T-helper 1 cell (primary cell): ENCODE data around the gene COL16A1.
A peak's percentile ranks its signal among the peaks of the same experiment; 100 is the strongest.

Experiments used
- DNase-seq, 5 donors: peaks; one replicate each; pipeline ENCODE4 v3.0.0-alpha.2; 2012 to 2020

The COL16A1 gene

DNA sequence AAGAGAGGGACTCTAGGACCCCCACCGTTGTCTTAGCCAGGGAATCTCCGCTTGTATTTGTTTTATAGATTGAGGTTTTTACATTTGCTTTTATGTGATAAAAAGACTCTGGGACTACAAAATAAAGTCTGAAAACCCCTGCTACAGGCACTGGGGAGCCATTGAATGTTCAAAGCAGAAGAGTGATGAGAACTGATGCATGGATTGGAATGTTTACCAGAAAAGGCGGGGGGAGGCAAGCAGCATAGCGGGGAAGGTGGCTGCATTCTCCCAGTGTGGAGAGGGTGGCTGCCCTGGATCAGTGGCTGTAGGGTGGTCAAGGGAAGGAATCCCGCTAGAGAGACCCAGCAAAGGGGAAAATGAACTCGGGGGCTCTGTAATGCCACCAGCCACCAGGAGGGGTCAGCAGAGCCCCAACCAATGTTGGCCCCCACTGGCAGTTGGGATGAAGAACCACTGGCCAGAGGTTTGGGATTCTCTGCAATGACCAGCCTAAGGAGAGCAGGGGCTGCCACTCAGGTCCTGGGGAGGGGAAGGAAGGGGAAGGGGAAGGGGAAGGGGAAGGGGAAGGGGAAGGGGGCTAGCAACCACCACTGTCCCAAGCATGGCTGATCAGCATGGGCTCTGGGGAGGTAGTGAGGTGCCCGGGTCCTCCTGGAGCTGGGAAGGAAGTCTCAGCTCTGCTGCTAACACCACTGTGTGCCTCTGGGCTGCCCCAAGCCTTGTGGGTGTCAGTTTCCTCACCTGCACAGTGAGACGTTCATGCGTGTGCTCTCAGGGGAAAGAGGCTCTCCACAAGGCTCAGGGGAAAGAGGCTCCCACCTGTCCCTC, 40.0 kb downstream of the COL16A1 start:
- DNase-seq, result peak in 4 of 5 donors; percentile 14 to 52 (median 34)

DNA sequence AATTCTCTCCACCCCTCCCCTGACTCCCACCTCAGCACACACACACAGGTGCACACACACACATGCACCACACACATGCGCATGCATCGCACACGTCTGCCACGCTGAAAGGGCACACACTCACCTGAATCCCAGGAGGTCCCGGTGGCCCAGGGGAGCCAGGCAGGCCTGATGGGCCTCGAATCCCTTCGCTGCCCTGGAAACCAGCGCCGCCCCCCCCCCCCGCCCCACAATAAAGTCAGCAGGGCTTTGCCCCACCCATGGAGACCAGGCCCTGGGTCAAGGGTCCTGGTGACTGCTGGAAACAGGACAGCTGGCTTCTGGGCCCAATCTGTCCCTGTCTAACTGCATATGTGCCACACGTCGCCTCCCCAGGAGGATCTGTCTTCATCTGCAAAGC, 41.4 kb downstream of the COL16A1 start:
- no peak for DNase-seq

DNA sequence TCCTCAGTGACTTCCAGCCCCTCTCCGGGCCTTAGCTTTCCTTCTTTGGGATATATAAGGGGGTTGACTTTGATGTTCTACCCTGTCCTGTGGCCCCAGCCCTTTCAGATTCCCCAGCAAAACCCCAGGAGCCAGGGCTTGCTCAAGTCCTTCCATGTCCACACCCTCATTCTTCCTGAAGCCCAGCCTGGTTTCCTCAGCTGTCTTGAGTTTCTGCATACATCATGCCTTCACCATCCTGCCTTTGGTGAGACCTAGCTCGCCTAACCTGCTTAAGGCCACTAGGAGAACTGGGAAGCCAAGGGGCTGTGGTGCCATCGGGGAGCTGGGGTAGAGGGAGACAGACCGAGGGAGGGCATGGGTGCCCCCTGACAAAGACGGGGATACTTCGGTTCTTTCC, 42.0 kb downstream of the COL16A1 start:
- DNase-seq, result no peak

DNA sequence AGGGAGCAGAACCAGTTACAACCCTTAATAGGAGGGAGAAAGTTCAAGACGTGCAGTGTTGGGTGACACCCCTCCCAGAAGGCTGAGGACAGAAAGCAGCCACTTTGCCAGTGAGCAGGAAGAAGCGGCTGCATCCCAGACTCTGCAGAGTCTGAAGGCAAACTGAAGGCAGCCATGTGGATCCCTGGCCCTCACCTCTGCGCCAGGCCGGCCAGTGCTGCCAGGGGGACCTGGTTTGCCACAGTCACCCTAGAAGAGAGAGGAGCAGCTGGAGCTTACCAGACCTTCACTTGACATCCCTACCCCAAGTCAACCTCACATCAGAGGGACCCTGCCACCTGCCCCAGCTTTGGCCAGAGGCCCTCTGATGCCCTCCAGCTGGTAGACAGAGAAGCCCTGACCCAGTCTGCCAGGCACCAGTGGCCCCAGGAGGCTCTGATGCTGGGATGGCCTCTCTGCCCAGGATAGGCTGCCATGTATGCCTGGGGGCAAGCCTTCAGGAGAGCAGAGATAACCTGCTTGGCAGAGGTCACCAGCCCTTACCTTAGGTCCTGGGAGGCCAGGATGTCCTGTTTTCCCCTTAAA, 42.9 kb downstream of the COL16A1 start:
- no peak for DNase-seq

DNA sequence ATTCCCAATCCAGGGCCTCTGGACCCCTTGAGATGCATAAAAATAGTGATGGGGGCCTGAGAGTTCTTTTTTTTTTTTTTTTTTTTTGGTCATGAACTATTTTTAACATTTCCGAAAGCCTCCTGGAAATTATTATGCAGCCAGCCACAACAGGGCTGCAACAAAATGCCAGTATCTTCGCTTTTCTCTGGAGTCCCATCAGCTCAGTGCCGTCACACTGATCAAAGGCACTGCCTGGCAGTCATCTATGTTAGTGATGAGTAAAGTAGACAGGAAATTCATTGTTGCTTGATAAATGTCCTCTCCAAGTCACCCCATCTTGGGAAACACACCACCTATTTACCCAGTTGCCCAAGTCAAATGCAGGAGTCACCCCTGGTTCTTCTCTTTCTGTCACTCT, 43.9 kb downstream of the COL16A1 start:
- DNase-seq, result no peak

DNA sequence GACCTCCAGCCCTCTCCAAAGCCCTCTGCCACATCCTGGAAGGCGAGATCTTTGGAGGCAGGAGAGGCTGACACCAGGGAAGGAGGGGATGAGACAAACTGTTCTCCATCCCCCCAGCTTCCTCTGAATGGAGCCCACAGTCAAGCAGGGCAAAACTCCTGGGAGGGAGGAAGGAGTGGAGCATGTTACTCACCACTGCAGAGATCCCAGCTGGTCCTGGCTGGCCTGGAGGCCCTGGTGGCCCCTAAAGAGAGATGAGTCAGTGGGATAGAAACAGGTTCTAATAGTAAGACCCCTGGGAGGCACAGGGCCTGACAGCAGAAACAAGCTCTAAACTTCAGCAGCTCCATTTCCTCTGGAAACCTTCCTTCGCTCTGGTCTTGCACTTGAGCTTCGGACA, 45.1 kb downstream of the COL16A1 start:
- DNase-seq, result no peak

DNA sequence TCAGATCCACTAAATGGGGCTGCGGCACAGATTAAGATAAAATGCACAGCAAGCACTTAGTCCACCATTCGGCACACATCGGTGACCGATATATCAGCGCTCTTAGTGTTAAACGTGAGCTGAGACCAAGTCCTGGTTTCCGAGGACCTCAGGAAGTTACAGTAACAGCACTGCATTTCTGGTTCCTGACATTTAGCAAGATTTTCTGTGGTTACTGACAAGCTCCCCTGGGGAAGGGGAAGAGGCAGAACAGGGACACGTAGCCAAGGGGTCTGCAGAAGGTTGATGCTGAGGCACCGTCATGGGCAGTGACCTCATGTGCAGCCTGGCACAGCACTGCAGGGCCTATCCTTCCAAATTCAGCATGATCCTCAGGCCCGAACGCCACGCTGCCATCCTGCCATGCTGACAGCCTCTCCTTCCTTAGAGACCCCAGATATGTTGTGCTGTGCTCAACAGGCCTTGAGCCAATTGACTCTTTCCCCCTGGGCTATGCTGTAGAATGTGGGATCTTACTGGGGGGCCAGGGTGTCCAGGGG, 45.8 kb downstream of the COL16A1 start:
- DNase-seq, result no peak

DNA sequence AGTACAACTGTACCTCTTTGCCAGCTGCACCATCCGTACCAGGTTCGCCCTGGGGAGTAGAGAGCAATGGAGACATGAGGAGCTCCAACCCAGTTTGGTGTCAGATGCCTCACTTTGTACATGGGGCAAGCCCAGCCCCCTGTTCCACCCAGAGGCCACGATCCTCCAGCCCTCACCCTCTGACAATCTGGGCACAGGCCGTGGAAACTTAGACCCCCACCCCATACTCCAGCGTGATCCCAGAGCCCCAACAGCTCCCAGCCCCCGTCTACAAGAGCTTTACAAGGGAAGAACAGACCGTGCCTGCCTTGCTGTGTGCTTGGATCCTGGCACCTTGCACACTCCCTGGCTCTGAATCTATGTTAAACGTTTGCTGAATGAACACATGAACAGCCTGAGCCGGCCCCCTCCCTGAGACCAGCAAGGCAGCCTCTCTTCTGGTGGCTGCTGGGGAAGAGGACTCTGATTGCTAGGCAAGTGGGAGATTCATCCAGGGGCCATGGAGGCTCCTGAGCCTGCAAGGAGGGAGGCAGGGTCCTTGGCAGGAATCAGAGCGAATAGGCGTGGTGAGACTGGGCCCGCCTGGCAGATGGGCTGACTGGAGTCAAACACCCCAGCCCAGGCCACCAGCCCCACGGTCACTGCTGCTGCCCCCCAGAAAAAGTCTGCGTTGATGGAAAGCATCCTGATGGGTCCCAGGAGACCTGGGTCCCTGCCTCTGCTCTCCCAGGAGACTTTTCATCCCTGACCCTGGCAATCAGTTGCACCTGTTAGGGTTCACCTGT, 46.6 kb downstream of the COL16A1 start:
- no peak for DNase-seq

DNA sequence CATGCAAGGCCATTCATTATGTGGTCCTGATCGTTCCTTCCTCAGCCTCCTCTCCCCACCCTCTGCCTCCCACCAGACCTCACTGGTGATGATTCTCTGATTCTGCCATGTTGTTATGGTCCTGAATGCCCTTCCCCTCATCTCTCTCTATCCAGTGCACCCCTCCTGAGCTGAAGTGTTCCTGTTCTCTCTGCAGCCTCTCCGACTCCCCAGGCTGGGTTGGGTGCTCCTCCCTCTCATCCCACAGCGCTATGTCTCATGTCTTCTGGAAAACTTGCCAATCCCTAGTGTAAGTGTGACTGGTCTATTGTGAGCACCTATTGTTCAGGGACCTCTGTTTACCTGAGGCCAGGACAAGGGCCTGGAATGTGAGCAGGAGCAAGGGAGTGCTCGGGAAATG, 48.1 kb downstream of the COL16A1 start:
- DNase-seq, result no peak

DNA sequence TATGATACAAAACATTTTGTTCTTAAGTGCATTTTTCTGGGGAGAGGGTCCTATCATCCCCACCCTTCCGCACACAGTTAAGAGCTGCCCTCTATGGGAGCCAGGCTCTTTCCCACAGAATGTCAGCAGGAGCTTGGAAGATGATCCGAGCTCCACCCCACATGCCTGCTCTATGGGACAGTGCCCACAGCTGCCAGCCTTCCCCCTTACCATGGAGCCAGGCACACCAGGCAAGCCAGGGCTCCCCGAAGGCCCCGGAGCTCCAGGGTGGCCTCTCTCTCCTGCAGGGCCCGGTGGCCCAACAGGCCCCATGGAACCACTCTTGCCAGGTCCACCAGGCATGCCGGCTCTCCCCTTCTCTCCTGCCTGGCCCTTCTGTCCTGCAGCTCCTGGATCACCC, 48.7 kb downstream of the COL16A1 start:
- DNase-seq, result no peak

DNA sequence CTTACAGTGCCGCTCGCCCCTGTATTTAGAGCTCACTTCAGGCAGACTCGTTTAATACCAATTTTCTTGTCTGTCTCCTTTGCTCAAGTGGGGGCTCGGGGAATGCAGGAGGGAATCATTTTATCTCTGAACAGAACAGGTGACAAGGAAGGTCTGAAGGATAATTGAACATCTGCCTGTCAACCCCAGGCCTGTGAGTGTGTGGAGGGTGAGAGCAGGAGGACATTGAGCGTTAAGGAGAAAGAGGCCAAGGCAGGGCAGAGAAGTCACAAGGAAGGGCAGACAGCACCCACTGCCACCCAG, 49.4 kb downstream of the COL16A1 start:
- DNase-seq, result no peak

DNA sequence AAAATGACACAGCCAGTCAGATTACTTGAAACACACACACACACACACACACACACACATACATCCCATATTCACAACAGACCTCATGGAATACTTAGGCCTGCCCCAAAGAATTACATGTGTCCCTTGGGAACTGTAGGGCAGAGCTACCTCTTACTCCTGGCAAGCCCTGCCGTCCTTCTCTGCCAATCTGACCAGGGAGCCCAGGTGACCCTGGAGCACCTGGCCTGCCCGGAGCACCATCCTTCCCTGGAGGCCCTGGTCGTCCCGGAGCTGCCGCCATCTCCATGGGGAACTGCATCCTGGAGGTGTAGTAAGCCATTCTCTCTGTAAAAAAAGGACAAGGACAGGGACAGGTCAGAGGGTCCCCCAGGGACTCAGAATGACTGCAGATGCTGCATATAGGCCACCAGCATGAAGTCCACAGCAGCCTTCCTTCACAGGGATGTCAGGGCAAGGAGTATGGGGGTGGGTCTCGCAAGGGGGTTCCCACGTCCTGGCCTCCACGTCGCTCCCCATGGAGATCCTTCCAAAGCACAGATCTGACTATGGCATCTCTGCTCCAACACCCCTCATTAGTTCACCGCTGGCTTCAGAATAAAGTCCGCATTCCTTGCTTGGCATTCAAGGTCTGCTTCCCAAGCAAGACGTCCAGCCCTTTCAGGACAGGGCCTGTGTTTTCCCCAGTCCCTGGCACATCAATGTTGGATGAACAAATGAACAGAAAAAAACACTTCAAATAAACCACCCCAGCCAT, 49.9 kb downstream of the COL16A1 start:
- no peak for DNase-seq

DNA sequence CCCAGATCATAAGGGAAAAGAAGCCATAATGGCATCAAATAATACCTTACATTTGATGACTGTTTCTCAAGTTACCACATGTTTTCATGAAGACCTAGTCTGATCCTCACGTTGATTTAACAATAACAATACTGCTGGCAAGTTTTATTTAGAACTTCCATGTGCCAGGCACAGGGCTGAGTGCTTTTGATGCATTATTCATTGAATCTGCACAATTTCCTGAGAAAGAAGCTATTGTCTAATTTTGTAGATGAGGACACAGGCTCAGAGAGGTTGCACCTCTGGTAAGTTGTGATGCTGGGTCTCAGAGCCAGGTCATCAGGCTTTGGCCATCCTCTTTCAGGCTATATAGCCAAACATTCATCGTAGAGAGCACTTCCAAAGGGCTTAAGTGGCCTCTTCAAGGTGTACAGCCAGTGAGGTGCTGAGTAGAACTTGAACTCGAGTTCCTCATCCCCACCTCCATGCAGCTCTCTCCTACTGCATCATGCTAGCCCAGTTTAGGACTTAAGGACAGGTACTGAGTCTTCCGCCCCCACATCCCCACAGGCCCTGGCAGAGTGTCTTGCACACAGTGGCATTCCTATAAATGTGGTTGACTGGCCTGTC, 50.8 kb downstream of the COL16A1 start:
- DNase-seq, result no peak

DNA sequence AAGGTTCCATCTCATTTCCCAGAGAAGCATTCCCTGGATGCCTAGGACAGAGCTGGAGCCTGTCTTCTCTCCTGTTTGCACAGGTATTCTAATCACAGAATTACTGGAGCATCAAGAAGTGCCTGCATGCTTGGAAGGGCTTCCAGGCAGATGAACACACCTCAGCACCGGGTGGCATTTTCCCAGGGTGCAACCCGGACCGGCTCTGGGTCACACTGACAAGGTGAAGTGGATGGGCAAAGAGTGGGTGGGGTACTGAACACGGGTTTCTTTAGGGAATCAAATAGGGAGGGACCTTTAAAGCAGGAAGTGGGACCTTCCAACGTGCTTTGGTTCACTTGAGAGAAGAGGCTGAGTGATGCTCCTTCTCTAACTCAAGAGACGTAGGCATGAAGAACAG, 52.1 kb downstream of the COL16A1 start:
- no peak for DNase-seq

DNA sequence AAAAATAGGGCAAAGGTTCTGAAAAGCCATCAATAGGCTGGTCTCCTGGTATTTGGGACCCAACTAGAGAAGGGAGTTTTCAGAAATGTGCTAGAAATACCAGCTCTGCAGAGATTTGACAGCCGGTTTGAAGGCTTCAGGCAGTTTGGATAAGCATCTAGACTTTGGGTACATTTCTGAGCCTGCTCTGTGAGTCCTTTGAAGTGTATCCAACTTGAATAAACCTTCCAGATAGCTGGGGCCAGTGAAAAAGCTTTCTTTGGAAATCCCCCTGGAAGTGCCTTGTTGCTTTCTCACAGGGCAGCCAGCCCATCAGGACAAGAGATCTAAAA, 52.8 kb downstream of the COL16A1 start:
- DNase-seq, result no peak

DNA sequence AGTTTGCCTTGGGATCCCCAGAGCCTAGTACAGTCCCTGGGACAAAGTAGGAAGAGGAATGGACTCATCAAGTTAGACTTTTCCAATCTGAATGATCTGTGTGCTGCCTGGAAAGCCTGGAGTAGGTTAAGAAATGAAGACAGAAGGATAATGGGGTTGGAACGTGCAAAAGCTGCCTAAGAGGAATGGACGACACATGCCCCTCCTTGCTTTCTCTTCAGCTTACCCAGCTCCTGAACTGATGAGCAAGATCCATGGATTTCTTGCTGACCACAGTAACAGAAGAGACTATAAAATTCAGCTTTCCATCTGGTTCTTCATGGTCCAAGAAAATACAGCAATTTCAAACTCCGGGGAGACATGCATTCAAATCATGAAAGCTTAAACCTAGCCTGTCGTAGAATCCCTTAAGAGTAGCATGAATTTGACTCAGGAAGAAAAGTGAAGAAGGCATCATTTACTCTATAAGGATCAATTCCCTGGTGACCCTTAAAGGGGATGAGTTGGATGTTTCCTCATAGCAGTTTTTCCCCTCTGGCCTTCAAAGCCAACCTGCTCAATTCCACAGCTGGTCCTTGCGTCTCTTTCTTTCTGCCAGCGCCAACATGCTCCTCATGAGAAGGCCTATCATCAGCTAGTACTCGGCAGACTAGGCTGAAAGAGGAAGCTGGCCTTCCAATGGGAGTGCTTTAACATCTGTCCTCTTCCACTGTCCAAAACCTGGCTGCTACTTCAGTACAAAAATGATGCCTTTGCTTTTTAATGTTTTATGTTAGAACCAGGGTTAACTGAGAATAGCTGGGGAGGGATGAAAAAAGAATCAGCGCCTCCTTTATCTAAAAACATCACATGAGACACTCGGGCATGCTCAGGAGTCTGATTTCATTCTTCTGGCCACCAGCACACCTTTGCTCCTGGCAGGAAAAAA, 53.4 kb downstream of the COL16A1 start:
- no peak for DNase-seq

DNA sequence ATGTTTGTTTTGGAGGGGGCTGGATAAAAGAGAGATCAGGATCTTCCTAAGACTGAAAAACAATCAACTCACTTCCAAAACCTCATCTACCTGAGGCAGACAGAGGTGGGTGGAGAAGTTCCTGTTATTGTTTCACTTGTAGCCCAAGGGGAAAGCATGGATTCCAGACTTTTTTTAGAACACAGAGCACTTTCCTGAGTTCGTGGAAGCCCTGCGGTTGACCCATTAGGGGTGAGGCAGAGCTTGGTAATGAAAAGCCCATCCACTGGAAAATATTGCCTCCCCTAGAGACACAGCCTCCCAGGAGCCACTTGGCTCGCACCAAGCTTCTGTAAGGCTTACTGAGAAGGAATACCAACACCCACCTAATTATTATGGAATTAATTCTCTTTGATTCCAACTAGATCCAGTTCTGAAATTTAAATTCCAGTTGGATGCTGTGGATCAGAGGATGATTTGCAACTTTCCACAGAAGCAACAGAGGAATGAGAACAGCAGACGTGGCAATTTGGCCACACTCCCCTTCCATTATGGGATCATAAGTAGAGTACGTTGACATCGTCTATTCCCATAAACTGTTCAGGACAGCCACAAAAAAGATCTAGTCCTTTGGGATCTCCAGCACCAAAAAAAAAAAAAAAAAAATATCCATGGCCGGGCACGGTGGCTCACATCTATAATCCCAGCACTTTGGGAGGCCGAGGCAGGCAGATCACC, 55.0 kb downstream of the COL16A1 start:
- no peak for DNase-seq

DNA sequence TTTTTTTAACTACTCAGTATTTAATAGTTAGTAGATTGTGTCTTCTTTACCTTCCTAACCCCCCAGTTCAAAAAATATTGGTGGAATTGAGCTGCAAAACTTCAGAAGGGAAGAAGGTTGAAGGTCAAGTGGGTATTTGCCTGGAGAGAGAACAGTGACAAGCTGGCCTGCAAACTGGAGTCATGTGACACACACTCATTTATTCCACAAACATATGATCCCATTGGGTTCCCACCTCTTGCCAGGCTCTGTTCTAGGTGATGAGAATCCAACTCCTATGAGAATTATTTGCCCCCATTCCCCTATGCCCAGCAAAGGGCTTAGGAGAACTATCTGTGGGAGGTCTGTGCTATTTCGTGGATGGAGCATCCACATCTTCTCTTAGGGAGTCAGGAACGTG, 55.6 kb downstream of the COL16A1 start:
- DNase-seq, result no peak

DNA sequence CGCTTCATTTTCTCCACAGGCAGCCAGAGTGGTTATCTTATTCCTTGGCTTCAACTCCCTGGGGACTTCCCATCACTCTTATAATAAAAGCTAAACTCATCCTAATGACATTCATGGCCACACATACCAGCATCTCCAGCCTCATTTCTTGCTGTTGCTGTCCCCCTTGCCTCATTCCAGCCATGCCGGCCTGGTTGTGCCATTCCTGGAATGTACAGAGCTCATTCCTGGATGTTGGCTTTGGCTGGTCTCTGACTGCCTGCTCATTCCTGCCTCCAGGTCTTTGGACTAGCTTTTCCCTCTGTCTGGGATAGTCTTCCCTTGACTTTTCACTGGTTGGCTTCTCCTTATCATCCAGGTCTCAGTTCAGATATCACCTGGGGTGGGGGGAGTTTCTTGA, 56.7 kb downstream of the COL16A1 start:
- DNase-seq, result no peak

DNA sequence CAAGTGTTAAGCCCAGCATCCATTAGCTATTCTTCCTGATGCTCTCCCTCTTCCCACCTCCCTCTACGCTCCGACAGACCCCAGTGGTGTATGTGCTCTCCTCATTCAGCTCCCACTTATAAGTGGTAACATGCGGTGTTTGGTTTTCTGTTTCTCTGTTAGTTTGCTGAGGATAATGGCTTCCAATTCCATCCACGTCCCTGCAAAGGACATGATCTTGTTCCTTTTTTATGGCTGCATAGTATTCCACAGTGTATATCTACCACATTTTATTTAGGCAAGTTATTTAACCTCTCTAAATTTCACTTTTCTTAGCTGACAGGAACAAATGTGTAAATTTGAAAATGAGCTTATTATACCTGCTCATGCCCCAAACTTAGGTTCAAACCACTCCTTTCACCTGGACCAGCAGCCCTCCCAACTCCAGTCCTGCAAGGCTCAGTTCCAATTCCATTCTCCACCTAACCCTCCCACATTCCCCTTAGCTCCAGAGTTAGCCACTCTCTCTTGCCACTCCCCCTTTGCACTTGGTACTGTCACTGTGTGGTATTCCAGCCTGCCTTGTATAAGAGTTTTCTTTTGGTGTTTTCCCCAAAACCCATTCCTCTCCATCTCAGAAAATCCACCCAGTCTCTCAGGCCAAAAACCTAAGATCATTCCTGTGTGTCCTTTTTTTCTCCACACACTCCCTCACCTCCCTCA, 57.4 kb downstream of the COL16A1 start:
- no peak for DNase-seq

DNA sequence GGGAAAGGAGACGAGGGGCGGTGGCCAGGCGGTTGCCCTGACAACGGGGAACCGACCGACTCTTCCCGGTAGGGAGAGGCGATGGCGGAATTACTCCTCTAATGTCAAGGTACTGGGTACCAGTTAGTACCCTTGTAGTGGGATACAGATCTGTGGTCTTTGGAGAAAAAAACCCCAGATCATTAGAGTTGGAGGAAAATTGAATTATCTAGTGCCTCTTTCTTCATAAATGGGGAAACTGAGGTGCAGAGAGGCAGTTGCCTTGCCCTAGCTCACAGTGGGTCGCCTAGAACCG, 58.6 kb downstream of the COL16A1 start:
- DNase-seq, result no peak
